Cerebellar nuclear complex (tissue), 1 donor: ENCODE results near the gene FAM118A.
A peak's percentile ranks its signal among the peaks of the same experiment; 100 is the strongest.
"Not testable (repeated sequence)": the region's sequence is repeated elsewhere in the genome, so short reads cannot be mapped to it uniquely, and the experiment has no call there.

ENCODE experiments used
- DNase-seq, 2 experiments: peaks; one replicate each; lab custom pipeline; 2025; lab: John Stamatoyannopoulos, UW

FAM118A gene

DNA sequence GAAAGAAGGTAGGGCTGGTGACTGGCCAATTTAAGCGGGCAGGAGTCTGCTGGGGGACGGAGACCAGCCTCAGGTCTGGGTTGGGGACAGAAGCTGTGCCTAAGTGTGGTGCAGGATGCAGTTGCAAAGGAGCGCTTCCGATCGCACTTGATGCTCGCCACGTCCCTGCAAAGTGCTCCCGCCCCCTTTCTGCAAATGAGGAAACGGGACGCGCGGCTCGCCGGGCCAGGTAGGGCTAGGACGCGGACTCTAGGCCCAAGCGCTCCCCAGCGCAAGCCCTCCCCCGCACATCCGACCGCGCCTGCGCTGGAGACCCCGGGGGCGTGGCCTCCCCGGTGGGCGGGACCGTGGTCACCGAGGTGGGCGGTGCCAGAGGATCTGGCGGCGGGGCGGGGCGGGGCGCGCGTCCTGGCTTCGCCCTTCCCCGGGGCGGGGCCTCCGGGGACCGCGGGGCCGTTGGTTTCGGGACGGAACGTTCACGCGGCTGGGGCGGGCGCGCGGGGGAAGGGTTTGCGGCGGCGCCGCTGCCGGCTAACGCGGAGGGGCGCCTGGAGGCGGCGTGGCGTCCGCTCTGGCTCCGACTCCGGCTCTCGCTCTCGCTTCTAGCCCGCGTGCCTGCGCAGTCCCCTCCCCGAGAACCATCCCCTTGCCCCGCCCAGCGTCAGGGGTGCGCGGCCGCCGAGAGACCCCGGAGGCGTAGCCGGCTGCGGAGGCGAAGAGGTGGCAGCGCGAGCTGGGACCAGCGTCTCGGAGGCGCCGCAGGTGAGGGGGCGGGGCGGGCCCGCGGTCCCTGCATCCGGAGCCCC is at the start of gene FAM118A:
TSS of gene FAM118A (plus strand) at position 513 of the 806 bp plus-strand sequence. CDS start 12,446 bp downstream, outside the sequence.
- DNase-seq = peak; percentile 66 to 90

DNA sequence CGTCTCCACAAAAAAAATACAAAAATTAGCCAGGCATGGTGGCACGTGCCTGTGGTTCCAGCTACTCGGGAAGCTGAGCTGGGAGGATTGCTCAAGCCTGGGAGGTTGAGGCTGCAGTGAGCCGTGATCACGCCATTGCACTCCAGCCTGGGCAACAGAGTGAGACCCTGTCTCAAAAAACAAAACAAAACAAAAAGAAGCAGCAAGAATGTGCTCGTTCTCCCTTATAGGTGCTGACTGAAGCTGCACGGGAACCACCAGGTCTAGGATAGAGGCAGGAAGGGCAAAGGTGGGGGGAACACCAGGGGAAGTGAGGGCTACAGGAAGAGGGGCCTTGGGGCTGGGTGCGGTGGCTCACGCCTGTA is 49.4 kb upstream of the FAM118A start:
- DNase-seq = not testable (repeated sequence)

DNA sequence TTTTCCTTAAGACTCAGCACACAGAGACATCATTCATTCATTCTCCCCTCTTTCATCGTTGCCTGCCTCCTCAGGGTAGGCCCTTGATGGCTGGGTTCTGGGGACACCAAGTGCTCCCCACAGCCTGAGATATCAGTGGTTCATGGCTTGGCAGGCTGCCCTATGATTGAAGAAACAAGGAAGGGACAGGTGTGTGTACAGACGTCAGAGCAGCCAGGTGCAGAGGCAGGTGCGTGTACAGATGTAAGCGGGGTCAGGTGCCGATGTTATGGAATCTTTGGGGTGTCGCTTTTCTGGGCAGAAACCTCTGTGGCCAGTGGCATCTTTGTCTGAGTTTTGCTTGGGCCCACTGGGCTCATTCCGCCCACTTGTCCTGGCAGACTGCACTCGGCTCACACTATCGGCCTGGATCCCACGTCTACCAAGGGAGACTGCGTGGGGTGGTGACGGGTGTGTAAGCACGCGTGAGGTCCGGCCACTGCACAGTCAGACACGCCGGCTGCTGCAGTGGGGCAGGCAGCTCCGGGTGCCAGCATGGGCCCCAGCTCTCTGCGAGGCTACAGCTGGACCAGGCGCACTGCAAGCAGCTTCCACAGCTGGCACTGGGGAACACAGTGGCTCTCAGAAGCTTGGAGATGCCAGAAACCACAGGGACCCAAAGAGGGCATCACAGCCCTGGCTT is 48.2 kb upstream of the FAM118A start:
- DNase-seq = no peak

DNA sequence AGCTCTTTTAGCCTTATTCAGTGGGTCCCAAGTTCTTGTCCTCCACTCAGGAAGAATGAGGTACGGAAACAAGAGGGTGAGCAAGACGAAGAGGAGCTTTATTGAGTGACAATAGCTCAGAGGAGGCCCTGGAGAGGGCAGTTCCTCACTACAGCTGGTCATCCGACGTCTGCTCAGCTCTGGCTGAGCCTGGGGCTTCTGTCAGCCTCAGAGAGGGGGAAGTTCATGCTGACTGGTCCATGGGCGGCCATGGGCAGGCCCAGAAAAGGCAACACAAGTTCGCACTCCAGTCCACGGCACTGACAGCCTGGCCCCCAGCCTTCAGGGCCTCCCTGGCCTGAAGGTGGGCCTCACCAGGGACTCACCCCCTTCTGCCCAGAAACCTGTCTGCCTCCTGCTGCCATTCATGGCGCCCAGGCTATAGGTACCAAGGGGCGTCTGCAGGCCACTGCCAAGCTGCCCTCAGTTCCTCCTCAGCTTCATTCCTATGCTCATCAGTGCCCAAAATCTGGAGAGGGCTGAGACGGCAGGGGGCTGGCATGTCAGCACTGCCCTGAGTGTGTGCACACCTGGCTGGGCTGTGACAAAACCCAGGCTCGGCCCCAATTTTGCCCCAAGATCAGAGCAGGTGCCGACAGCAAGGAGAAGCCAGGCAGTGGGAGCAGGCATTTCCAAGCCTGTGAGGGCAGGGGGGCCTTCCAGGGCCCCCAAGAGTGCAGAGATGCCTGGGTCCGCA is 47.4 kb upstream of the FAM118A start:
- DNase-seq = no peak

DNA sequence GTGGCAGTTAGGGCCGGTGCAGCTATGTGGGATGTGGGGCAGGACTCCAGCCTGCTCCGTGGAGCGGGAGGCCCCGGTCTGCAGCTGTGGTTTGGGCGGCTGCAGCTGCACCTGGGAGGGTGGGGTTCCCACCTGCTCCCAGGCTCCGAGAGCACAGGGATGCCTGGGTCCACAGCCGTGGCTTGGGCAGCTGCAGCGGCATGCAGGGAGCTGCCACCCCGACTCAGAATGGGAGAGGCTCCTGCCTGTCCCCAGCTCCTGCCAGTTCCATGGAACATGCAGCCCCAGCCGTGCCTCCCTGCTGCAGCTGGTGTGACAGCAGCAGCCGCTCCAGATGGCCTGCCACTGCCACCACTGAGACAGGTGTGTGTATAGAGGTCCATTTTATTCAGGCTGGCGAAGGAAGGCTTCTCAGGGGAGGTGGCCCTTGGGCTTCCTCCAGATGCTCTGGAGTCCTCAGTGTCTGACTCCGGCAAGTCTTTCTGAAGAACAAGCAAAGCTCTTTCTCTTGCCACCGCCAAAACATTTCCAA is 46.7 kb upstream of the FAM118A start:
- no peak for DNase-seq

DNA sequence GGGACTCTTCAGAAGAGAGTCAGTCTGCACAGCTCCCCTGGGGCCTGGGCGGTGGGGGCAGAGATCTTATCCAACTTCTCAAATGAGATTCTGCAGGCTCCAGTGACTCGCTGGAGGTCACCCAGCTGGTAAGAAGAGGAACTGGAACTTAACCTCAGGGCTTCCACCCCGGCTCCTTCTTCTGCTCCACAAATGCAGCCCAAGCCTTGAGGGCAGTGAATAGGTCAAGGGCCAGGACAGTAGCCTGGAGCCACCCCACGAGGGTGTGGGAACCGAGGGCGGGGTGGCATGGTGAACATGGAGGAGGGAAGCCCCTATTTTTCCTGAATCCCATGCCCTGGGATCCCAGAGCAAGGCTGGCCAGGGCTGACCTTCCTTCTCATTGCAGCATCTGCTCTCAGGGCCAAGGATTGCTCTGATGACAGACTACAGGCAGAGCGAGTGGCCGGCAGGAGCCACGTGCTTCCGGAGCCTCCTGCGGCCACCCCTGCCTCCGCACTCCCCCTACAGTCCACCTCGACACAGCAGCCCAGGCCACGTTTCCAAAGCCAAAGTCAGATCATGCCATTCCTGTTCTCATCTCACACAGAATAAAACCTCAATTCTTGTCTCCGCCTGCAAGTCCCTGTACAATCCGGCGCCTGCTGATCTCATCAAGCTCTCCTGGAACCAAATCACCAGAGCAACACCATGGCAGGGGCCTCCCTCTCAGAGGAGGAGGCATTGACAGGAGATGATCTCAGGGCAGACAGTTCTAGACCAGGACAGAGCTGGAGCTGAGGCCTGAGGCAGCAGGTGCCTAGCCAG is 46.1 kb upstream of the FAM118A start:
- no peak for DNase-seq

DNA sequence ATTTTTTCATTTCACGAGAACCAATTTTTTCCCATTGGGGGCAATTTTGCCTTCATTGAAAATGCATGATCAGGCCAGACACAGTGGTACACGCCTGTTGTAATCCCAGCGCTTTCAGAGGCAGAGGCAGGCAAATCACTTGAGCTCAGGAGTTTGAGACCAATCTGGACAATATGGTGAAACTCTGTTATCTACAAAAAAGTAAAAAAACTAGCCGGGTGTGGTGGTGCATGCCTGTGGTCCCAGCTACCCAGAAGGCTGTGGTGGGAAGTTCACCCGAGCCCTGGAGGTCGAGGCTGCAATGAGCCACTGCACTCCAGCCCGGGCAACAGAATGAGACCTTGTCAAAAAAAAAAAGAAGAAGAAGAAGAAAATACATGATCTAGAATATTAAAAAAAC is 44.2 kb upstream of the FAM118A start:
- DNase-seq = no peak

DNA sequence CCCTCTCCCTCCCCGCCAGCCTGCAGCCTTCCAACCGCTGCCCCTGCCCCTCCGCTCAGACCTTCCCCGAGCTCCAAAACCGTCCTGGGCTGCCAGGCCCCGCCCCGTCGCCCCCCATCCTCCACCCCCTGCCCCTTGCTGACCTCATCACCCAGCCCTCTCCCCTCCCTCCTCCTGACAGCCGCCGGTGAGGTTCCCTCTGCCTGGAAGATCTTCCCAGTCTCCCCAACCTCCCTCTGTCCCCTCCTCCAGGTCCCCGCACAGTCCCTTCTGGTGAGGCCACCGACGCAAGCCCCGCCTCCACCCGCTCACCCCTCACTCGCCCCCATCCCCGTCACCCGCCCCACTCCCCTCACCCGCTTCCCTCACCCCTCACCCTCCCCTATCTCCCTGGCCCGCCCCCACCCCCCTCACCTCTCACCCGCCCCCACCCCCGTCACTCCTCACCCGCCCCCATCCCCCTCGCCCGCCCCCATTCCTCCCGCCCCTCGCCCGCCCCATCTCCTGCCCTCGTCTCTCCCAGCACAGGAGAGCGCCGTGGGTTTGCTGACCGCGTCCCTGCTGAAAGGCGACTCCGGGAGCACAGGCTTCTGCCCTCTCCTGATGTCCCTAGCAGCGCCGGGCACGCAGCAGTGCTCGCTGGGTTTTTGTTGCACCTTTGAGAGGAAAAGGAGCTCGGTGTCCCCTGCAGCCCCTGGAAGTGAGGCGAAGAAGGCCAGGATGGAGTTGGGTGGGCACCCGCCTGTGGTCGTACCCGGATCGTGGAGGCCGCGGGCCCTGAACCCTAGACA is 41.4 kb upstream of the FAM118A start:
- no peak for DNase-seq

DNA sequence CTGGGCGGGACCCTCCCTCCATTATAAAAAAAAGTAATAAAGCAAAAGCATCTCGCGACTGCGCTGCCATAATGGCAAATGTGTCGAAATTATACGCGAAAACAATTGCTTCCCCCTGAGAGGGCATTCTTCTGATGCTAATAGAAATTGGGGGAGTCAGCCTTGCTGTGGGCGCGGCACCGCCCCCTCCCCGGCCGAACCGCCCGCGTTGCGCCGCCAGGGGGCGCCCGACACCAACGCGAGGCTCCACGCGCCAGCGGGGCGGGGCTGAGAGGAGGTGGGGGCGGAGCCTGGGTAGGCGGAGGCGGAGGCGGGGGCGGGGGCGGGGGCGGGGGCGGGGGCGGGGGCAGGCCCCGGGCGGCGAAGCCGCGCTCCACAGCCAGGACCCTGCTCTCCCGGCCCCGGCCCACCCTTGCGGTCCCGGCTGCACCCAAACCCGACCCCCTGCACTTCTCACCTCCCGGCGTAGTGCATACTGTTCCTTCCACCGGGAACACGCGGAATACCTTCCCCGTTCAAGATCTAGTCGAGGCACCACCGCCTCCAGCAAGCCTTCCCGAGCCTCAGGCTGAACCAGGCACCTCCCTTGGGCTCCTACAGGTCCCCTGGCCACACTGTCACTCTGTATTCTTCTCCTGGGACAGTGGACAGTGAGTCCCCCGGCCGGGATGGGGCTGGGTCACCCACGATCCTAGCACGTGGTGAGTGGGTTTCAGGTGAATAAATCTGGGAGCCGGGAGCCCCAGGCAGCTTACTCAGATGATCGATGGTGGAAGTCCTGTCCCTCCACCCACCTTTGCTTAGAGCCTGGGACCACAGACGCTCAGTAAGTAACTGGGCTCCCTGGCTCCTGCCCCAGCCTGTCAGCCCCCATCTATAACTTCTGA is 40.5 kb upstream of the FAM118A start:
- no peak for DNase-seq

DNA sequence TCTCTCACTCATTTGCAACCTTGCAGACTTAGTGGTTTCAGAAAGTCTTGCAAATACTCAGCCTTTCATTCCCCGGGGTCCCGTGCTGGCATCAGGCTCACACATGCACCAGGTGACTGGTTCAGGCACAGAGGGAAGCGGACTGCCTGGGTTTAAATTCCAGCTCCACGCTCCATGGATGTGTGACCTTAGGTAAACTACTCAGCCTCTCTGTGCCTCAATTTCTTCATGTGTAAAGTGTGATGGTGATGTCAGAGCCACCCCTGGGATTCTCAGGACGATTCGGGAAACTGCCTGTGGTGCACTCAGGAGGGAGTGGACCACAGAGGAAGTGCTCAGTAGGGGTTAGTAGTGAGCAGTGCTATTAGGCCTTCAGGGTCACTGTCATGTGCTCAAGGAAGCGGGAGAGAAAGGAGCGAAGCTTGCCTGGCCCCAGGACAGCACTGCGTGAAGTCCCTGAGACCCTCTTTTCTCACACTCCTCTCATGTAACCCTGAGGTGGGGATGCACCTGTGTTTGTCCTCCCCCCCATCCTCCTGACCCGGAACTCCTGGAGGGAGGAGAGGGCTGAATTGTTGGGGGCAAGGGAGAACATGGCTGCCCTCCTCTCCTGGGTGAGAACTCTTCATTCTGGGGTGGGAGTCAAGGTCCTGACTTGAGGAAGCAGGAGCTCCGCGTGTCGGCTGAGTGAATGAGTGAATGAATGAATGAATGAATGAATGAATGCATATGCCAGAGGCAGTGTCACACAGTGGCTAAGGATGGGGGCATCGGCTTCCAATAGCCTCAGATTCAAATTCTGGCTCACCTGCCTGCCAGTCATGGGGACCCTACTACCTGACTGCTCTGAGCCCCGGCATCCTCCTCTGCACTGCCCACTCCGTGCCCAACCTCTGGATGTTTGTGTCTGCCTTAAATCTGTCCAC is 39.4 kb upstream of the FAM118A start:
- no peak for DNase-seq

DNA sequence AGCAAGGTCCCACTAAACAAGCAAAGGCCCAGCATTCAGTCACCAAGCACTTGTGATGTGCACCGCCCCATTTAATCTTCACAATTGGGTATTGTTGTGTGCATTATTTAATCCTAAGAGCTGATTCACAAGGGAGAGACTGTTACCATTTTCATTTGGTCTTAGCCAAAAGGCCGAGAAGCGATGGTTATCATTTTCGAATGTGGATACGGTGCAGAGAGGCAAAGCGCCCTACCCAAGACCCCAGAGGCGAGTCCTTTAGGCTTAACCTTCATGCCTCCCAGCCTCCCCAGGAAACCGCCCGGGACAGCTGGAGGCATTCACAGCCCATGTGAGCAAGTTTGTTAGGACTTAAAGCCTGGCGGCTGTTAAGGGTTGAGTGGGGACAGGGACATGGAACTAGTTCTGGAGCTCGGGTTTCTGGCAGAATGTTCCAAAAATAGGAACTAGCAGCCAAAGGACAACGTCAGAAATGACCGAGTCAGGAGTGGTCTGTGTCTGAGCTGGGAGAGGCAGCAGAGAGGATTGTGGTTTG is 38.0 kb upstream of the FAM118A start:
- no peak for DNase-seq

DNA sequence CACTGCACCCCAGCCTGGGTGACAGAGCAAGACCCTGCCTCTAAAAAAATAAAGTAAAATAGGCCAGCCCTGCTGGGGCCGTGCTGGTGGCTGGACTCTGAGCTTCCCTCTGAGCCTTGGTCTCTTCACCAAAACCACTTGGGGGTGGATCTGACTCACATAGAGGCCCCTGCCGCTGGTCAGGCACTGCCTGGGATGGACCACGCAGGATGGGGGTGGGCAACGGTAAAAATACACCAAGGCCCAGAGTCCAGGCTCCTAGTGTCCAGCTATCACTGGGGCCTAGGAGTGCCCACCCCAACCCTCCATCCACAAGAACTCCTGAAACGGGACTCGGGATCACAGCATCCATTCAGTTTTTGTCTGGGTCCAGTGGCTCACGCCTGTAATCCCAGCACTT is 37.2 kb upstream of the FAM118A start:
- DNase-seq = no peak

DNA sequence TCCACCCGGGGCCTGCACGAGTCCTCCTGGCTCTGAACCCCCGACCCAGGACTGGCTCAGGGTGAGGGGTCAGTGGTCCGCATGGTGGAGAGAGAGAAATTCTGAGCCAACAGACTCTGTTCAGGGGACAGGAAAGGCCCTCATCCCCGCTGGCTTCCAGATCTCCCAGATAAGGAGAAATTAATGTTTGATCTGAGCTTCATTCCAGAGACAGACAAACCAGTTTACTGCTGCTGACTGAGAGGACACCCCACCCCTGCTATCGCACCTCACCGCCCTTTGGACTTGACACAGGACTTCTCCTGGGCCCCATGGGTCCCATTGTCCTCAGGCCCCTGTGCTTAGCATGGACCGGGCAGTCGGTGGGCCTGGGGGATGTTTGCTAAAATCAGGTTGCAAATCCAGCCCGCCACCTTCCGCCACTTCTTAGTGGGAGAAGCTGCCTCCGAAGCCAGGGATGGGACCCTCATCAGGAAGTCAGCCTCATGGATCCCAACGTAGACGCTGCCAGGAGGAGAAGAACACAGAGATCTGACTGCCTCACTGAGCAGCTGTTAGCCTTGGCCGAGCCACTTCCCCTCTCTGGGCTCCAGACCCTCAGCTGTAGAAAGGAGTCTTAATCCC is 36.2 kb upstream of the FAM118A start:
- no peak for DNase-seq

DNA sequence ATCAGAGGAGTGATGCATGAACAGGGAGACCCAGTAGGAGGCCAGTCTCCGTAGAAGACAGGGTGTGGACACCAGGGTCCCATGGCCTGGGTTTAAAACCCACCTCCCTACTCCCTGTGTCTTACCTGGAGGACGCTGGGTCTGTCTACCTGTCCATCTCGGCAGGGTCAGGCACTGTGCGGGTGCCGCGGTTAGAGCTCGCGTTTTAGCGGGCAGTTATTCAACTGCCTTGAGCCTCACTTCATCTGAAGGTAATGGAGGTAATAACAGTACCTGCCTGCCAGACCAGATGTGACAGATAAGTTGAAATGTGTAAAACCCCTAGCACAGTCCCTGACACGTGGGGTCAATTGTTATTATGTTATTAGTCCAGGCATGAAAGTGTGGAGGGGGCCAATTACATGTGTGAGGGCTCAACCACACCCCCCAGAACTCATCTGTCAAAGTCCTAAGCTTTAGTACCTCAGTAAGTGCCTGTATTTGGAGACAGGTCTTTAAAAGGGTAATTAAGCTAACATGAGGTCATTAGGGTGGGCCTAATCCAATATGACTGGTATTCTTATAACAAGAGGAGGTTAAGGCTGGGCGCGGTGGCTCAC is 33.1 kb upstream of the FAM118A start:
- DNase-seq = no peak

DNA sequence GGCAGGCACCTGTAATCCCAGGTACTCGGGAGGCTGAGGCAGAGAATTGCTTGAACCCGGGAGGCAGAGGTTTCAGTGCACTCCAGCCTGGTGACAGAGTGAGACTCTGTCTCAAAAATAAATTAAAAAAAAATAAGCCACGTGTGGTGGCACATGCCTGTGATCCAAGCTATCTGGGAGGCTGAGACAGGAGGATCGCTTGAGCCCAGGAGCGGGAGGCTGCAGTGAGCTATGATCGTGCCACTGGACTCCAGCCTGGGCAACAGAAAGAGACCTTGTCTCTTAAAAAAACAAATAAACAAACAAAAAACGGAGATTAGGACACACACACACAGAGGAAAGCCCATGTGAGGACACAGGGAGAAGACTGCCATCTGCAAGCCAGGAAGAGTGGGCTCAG is 32.0 kb upstream of the FAM118A start:
- not testable (repeated sequence) for DNase-seq

DNA sequence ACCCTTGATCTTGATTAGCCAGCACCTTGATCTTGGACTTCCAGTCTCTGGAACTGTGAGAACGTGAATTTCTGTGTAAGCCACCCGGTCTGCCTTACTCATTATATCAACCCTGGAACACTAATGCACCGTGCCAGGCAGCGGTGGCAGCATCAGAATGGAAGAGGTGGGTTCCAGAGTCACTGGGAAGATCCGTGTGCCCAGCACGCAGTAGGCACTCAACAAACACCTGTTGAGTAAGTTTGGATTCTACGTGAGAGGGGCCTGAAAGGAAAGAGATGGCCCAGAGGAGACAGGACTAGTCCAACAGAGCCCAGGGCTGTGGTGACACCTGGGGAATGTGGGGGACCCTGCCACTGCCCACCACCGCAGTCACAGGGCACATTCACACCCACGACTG is 31.6 kb upstream of the FAM118A start:
- no peak for DNase-seq

DNA sequence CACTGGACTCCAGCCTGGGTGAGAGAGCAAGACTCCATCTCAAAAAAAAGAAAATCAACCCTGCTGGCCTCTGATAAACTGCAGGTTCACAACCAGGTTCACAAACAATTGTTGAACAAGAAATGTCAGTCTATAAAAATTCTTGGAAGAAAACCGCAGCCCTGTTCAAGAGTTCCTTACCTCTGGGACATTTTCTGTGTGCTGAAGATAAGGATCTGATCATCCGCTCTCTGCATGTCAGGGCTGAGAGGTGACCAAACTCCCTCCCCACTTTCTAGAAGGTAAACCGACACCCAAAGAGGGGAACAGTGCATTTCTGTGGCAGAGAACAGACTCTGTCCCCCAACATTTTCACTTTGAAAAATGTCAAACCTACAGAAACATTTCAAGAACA is 29.1 kb upstream of the FAM118A start:
- DNase-seq = no peak

DNA sequence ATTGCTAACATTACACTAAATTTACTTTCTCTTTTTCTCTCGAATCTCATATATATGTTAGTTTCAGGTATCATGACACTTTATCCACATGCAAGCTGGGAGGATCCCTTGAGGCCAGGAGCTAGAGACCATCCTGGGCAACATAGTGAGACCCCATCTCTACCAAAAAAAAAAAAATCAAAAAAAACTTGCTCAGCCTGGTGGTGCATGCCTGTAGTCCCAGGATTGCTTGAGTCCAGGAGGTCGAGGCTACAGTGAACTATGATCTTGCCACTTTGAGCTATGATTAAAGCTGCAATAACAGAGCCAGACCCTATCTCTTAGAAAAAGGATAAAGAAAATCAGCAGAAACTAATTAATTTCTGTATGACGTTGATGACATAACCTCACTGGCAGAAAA is 28.7 kb upstream of the FAM118A start:
- DNase-seq = no peak
